GM18498 (cell line): Measurements from ENCODE around the gene KRTCAP2.
A peak's percentile ranks its signal among the peaks of the same experiment; 100 is the strongest.
"Not testable (repeated sequence)": the region's sequence is repeated elsewhere in the genome, so short reads cannot be mapped to it uniquely, and the experiment has no call there.

Experiments used
- ATAC-seq: cut with Tn5 transposase; IDR thresholded peaks from one replicate; pipeline ENCODE4 v1.9.1; 2021; ENCODE audit warnings: mild to moderate bottlenecking, moderate library complexity; ENCODE audit not compliant: unreplicated experiment

The KRTCAP2 gene

DNA sequence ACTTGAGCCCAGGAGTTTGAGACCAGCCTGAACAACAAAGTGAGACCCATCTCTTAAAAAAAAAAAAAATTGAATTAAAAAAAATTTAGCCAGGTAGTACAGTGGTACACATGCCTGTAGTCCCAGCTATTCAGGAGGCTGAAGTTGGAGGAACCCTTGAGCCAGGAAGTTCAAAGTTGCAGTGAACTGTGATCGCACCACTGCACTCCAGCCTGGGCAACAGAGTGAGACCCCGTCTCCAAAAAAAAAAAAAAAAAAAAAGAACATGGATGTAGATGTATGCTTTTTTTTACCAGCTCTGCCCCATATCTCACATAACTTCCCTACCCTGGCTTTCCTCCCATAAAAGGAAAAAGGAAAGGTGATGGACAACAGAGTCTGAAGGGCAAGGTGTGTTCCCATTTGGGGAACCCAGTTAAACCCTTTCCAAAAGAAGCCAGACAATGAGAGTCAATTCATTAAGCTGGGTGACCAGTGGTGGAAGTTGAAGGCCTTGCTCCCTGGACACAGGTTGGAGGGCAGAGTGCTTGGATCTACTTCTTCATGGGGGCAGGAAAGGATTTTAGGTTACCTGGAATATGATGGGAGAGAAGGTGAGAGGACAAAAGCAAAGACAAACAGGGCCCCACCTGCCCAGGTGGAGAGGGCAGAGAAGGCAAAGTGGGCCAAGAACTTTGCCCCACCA, 2.9 kb downstream of the KRTCAP2 start:
- ATAC-seq, result no peak

GRCh38 chr1:155169541-155169940, 3.6 kb downstream of the KRTCAP2 start:
- ATAC-seq, result no peak

- ATAC-seq, result no peak
These were observed 4.5 kb downstream of the KRTCAP2 start for GRCh38 chr1:155168456-155169210.

DNA sequence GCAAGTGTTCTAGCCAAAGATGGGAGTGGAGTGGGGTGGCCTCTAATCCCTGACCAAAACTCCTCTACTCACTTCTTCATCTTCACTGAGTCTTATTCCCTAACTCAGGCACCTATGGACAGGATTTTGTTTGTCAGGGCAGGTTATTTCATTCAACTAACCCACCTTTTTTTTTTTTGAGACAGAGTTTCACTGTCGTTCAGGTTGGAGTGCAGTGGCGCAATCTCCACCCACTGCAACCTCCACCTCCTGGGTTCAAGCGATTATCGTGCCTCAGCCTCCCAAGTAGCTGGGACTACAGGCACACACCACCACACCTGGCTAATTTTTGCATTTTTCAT, 5.0 kb downstream of the KRTCAP2 start:
- not testable (repeated sequence) for ATAC-seq

GRCh38 chr1:155167166-155168104, 5.7 kb downstream of the KRTCAP2 start:
- ATAC-seq, result no peak

DNA sequence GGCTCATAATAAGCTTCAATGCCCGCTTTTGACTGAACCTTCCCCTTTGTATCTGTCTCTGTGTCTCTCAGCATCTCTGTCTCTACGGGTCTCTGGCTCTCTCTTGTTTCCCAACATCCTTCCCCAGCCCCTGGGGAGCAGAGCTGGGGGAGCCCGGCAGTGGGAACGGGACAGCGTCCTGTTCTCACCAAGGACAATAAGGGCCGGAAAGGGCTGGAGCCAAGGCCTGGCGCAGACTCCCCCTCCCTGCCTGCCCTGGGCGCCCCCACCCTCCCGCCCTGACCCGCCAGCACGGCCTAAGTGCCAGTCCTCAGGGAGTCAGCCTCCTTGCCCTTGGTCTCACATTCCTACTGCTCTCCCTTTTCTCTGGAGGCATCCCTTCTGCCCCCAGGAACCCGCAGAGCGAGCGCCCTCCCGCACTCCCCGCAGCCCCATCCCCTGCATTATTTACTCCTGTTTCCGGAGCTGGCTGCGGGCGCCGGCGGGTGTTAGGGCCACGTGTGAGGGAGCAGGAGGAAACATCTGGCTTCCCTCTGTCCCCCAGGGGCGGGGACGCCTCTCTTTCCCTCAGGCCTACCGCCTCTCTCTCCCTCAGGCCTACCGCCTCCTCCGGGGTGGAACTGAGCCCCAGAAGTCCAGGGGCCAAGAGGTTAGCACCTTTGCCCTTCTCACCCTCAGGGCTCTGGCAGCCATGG, 6.5 kb downstream of the KRTCAP2 start:
- no peak for ATAC-seq

DNA sequence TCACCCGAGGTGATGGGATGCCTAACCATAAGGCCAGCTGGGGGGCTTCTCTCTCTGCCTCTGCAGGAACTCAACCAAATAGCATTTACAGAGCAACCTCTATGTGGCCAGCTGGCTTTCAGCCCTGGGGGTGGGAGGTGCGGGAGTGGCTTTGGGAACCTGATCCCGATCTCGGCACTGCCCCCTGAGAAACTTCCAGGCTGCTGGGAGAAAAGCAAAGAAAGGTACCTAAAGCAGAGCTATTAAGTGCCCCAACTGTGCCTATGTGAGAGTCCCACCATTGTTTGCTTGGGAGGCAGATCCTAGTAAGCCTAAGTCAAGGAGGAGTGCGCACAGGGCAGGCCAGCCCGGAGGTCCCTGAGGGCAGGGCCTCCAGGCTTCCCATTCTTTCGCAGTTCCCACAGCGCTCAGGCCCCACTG, 7.0 kb downstream of the KRTCAP2 start:
- no peak for ATAC-seq

- ATAC-seq, result not testable (repeated sequence)
These were observed 8.5 kb downstream of the KRTCAP2 start for GRCh38 chr1:155164625-155165024.

- ATAC-seq, result not testable (repeated sequence)
These were observed 9.3 kb downstream of the KRTCAP2 start for GRCh38 chr1:155163785-155164184.

DNA sequence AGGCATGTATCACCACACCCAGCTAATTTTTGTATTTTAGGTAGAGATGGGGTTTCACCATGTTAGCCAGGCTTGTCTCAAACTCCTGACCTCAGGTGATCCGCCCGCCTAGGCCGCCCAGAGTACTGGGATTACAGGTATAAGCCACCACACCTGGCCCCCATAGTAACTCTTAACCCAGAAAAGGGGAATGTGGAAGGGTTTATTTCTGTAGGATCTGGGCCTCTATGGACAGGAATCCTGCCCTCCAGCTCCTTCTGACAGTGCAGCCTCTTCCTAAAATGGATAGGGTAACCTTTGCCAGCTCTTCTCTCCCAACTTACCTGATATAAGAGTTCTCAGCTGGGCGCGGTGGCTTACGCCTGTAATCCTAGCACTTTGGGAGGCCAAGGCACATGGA, 10.5 kb downstream of the KRTCAP2 start:
- not testable (repeated sequence) for ATAC-seq

DNA sequence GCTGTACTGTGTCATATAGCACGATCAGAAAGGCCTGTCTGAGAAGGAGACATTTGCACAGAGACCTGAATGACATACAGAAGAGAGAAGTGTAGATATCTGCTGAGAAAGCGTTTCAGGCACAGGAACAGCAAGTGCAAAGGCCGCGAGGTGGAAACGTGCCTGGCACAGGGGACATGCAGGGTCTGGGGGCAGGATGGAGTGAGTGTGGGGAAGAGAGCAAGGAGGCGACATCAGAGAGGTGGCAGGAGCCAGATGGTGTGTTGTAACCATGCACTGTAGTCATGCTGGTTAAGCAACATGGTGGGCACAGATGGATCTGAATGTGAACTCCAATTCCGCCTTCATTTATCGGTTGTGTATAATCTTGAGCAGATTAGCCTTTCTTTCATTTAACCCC, 13.0 kb downstream of the KRTCAP2 start:
- no peak for ATAC-seq

DNA sequence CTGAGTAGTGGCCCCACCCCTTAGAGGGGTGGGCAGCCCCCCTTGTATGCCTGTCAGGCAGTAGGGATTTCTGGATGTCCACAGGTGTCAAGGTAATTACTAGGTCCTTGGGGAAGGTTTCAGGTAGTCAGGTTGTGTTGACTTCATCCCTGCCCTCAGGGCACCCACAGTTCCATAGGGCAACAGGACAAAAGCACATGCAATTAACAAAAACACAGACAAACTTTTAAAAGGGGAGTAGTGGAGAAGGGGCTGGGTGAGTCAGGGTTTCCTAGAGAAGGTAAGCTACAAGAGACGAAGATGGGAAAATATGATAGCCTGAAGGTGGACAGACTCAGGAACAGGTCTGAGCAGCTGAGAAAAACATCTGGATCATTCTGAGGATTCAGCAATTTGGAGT, 14.1 kb downstream of the KRTCAP2 start:
- ATAC-seq, result no peak

GRCh38 chr1:155155996-155156643, 17.0 kb downstream of the KRTCAP2 start:
- ATAC-seq, result not testable (repeated sequence)

- ATAC-seq, result no peak
These were observed 27.6 kb downstream of the KRTCAP2 start for GRCh38 chr1:155145491-155145890.

DNA sequence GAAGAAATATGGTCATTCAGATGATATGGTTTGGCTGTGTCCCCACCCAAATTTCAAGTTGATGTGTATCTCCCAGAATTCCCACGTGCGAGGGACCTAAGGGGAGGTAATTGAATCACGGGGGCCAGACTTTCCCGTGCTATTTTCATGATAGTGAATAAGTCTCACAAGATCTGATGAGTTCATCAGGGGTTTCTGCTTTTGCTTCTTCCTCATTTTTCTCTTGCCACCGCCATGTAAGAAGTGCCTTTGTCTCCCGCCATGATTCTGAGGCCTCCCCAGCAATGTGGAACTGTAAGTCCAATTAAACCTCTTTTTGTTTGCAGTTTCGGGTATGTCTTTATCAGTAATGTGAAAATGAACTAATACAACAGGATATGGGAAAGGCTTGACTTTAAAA, 31.4 kb downstream of the KRTCAP2 start:
- ATAC-seq, result no peak

DNA sequence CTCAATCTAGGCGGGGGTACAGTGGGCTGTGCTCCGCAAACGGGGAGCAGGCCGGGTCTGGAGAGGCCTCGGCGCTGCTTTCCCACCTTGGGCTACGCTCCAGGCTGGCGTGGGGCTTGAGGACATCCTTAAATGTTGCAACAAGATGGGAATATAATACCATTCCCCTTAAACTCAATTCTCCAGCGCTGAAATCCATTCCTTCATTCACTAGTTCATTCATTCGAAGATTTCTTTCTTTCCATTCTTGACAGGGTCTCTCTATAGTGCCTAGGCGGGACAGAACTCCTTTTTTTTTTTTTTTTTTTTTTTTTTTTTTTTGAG, 32.5 kb downstream of the KRTCAP2 start:
- ATAC-seq, result no peak

GRCh38 chr1:155139895-155140629, 33.0 kb downstream of the KRTCAP2 start, which contains the start of gene DPM3:
Gene DPM3 (minus strand): TSS chr1:155140531. CDS start chr1:155140240, 291 bp downstream.
- peak; percentile 66 for ATAC-seq

DNA sequence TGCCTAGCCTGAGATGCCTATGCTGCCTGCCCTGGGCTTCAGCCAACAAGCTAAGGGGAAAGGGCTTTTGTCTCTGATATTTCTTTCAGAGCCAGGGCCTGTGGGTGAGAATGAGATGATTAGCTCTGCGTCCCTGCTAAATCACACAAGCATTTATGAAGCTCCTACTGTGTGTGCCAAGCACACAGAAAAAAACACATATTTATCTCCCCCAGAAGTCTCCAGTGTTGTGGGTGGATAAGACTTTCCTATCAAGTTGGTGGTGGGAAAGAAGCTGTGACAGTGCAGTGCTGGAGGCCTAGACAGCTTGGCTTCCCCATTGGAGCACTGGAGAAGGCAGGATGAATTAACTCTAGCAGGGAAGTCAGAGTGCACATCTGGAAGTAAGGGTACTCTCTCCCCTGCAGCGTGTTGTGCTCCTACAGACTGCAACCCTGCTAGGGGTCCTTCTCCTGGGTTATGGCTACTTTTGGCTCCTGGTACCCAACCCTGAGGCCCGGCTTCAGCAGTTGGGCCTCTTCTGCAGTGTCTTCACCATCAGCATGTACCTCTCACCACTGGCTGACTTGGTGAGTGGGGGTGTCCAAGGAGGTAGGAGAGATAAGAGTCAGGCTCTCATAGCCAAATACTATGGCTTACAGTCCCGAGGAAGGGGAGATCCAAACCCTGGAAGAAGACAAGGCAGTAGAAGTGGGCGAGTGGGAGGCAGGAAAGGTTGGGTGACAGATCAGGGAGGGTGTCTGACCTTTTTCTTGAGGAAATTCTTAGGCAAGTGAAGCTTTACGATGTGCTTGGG, 35.8 kb downstream of the KRTCAP2 start:
- no peak for ATAC-seq

GRCh38 chr1:155136748-155137147, 36.4 kb downstream of the KRTCAP2 start:
- ATAC-seq, result no peak
